ENCODE results near the gene SOWAHA. TPM values are rescaled to one million over a fixed set of nuclear protein-coding genes. Genes with fewer than 3 reads are reported as not detected.

SOWAHA gene
- total RNA-seq, 1 experiment from 2014 or later = 0.39 TPM

DNA sequence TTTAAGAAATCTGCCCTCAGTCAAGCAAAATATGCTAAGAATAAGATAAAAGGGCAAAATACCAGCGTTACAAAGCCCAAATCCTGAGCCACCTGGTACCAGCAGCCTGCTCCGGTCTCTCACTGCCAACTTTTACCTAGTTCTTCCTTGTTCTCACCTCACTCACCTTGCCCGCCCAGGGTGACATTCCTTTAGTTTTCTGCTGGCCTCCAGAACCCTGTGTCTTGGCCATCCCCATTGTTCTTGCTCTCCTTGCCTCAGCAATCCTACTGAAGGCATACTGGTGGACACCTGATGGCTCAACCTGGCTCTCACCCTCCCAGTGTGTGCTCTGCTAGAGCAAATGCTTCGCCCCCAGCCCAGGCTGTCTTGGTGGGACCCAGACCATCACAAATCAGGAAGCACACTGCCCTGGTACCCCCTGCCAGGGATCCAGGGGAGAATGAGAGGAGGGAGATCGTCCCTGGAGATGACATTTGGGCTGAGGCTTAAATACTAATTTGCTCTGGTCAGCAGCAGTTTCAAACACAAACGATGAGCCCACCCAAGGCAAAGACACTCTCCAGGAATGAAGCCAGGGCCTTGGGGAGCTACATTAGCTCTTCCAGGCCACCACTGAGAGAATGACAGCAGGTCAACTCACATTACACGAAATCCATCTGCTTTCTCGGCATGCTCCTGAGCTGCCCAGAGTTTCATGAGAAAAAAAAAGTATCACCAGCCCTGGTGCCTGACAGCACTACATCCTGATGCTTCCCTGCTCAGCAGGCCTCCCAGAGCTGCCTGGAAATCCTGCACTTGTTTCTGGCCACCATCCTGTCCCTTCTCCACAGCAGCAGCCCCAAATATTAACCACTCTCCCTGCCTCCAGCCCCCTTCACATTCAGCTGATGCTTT lies 23.9 kb upstream of the SOWAHA start:
- TF ChIP-seq, protein P1, sequence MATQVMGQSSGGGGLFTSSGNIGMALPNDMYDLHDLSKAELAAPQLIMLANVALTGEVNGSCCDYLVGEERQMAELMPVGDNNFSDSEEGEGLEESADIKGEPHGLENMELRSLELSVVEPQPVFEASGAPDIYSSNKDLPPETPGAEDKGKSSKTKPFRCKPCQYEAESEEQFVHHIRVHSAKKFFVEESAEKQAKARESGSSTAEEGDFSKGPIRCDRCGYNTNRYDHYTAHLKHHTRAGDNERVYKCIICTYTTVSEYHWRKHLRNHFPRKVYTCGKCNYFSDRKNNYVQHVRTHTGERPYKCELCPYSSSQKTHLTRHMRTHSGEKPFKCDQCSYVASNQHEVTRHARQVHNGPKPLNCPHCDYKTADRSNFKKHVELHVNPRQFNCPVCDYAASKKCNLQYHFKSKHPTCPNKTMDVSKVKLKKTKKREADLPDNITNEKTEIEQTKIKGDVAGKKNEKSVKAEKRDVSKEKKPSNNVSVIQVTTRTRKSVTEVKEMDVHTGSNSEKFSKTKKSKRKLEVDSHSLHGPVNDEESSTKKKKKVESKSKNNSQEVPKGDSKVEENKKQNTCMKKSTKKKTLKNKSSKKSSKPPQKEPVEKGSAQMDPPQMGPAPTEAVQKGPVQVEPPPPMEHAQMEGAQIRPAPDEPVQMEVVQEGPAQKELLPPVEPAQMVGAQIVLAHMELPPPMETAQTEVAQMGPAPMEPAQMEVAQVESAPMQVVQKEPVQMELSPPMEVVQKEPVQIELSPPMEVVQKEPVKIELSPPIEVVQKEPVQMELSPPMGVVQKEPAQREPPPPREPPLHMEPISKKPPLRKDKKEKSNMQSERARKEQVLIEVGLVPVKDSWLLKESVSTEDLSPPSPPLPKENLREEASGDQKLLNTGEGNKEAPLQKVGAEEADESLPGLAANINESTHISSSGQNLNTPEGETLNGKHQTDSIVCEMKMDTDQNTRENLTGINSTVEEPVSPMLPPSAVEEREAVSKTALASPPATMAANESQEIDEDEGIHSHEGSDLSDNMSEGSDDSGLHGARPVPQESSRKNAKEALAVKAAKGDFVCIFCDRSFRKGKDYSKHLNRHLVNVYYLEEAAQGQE (IDR thresholded peaks at IDR 0.05; ENCODE audit: low read depth) = no peak
- TF ChIP-seq JUND (IDR thresholded peaks at IDR 0.05) = no peak
- TF ChIP-seq SIN3A (IDR thresholded peaks at IDR 0.05; ENCODE audit: low read depth) = no peak
- TF ChIP-seq SP1 (IDR thresholded peaks at IDR 0.05; ENCODE audit: low read depth) = no peak
- TF ChIP-seq EZH2phosphoT487 (IDR thresholded peaks at IDR 0.05; ENCODE audit: borderline replicate concordance) = no peak
- no peak for TF ChIP-seq ZFX (IDR thresholded peaks at IDR 0.05)
- TF ChIP-seq YY1 (IDR thresholded peaks at IDR 0.05; ENCODE audit: extremely low read depth, insufficient replicate concordance, low read depth, low read length) = no peak
- no peak for TF ChIP-seq FOSL1 (IDR thresholded peaks at IDR 0.05; ENCODE audit: low read depth)
- TF ChIP-seq ZNF274 (IDR thresholded peaks at IDR 0.05; ENCODE audit: low read depth, low read length) = no peak
- TF ChIP-seq EGR1 (IDR thresholded peaks at IDR 0.05; ENCODE audit: low read depth) = no peak
- TF ChIP-seq, protein P2, sequence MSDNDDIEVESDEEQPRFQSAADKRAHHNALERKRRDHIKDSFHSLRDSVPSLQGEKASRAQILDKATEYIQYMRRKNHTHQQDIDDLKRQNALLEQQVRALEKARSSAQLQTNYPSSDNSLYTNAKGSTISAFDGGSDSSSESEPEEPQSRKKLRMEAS (IDR thresholded peaks at IDR 0.05) = no peak
- no peak for TF ChIP-seq SRF (IDR thresholded peaks at IDR 0.05; ENCODE audit: low read depth)
- TF ChIP-seq EZH2 (IDR thresholded peaks at IDR 0.05) = no peak
- no peak for TF ChIP-seq RAD21 (IDR thresholded peaks at IDR 0.05; ENCODE audit: low read depth)
- no peak for TF ChIP-seq CEBPB (IDR thresholded peaks at IDR 0.05; ENCODE audit: low read depth)
- H3K79me2 ChIP-seq (ENCODE audit: insufficient read depth, low read length) = no peaks in the 10 kb centered on the region
- RAD21 ChIA-PET (ENCODE audit: low non-redundant PET in 1 of 2, low total read pairs in 2 of 2, uncharacterized antibody in 2 of 2, unreplicated experiment in 2 of 2) = no interaction called here
- H2AFZ ChIP-seq (ENCODE audit: low read depth, low read length, poor library complexity, severe bottlenecking) = no peak overlapping the region
- no peaks in the 10 kb centered on the region for H3K4me1 ChIP-seq (ENCODE audit: control insufficient read depth in 1 of 2, insufficient read depth in 2 of 2, low read length in 2 of 2)
- H3K4me2 ChIP-seq (ENCODE audit: low read length) = no peak overlapping the region
- no peak overlapping the region for H3K27ac ChIP-seq (ENCODE audit: low read depth, low read length)
- BruUV-seq (replicated peaks) = no TSS peak
- DNase-seq (ENCODE audit: low read depth, low spot score) (no peak), ATAC-seq (no peak)
- no peaks in the 10 kb centered on the region for H4K20me1 ChIP-seq (ENCODE audit: insufficient read depth)
- intact Hi-C loops (cut with micrococcal nuclease) = no loop called here
- POLR2A ChIA-PET = interaction anchor here (0.6 kb wide), 1 partner anchor 1633 kb away, joined by 4 read pairs; no protein-coding TSS in a partner anchor
- no peak overlapping the region for H3K4me3 ChIP-seq (replicated peaks in 1 of 2; ENCODE audit: low read depth in 1 of 2, low read length in 2 of 2)
- H3K36me3 ChIP-seq (ENCODE audit: control insufficient read depth in 1 of 2, insufficient read depth in 2 of 2, low read length in 2 of 2) = no peaks in the 10 kb centered on the region
- H3K27me3 ChIP-seq (ENCODE audit: insufficient read depth, low read length) = no peaks in the 10 kb centered on the region
- CTCF ChIA-PET = no interaction called here
- no peak overlapping the region for H3K9ac ChIP-seq (ENCODE audit: low read length)
- H3K9me3 ChIP-seq (ENCODE audit: control insufficient read depth in 1 of 2, insufficient read depth in 1 of 2, low read depth in 1 of 2, low read length in 2 of 2) = no peaks in the 10 kb centered on the region
- H3K9me2 ChIP-seq (ENCODE audit: insufficient read depth) = no peaks in the 10 kb centered on the region

Data from HCT116 (cell line).